ENCODE measurements around the gene TMEM245. TPM values are rescaled to one million over a fixed set of nuclear protein-coding genes. Genes with fewer than 3 reads are reported as not detected.

The TMEM245 gene
- polyA plus RNA-seq, 1 experiment, result 30.4 TPM

DNA sequence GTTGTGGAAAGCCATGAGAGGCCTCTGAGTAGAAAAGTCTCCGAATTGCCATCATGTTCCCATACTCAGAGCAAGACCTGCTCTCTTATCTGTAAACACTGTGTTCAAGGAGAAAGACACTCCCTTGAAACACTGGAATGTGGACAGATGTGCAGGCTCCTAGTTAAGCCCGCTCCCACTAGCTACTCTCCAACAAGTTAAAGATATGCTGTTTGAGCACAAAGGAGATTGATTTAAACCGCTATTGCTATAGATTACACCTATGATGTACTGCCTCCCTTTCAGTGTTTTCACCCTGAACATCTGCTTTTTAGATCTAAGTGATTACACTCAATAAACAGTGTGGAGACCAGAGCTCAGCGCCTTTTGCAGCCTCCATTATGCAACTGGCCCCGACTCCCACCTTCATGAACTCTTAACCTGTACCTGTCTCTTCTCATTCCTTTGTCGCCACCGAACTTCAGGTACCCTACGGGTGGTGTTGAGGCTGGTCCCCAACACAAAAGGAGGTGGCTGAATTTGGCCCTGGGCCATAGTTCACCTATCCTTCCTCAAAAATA is 47.5 kb downstream of the TMEM245 start:
- ChIA-PET POLR2A (interaction anchor here (0.6 kb wide), 1 partner anchor 100 kb away, joined by 6 read pairs; no protein-coding TSS in a partner anchor), CTCF (no interaction called here)
- Histone ChIP-seq H3K4me3 (ENCODE audit: low read depth, low read length) (no peak overlapping the region), H3K36me3 (ENCODE audit: control insufficient read depth, insufficient read depth, low read length) (peaks cover 4% of the 10 kb centered on the region), H3K27me3 (ENCODE audit: control insufficient read depth, insufficient read depth, low read length) (no peaks in the 10 kb centered on the region)
- DNase-seq (ENCODE audit: low read depth), result no peak
- TF ChIP-seq, protein P1, sequence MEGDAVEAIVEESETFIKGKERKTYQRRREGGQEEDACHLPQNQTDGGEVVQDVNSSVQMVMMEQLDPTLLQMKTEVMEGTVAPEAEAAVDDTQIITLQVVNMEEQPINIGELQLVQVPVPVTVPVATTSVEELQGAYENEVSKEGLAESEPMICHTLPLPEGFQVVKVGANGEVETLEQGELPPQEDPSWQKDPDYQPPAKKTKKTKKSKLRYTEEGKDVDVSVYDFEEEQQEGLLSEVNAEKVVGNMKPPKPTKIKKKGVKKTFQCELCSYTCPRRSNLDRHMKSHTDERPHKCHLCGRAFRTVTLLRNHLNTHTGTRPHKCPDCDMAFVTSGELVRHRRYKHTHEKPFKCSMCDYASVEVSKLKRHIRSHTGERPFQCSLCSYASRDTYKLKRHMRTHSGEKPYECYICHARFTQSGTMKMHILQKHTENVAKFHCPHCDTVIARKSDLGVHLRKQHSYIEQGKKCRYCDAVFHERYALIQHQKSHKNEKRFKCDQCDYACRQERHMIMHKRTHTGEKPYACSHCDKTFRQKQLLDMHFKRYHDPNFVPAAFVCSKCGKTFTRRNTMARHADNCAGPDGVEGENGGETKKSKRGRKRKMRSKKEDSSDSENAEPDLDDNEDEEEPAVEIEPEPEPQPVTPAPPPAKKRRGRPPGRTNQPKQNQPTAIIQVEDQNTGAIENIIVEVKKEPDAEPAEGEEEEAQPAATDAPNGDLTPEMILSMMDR (IDR thresholded peaks at IDR 0.05; ENCODE audit: insufficient read depth, low read depth, low read length), result no peak

DNA sequence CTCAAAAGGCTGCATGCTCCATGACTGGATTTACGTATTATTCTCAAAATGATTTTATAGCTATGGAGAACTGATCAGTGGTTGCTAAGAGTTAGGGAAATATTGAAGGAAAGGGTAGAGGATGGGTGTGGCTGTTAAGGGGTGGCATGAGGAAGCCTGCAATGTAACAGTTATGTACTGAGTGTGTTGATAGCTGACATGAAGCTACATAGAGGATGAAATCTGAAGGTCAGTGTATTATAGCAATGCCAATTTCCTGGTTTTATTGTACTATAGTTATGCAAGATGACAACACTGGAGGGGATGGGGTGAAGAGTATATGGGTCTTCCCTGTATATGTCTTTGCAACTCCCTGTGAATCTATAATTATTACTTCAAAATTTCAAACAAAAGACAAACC is 51.0 kb downstream of the TMEM245 start:
- ChIA-PET POLR2A (no interaction called here), CTCF (interaction anchor here (0.7 to 0.8 kb wide), 2 partner anchors 41 to 253 kb away, joined by 3 read pairs; no protein-coding TSS in a partner anchor)
- Histone ChIP-seq H3K27me3 (ENCODE audit: control insufficient read depth, insufficient read depth, low read length) (no peaks in the 10 kb centered on the region), H3K4me3 (ENCODE audit: low read depth, low read length) (no peak overlapping the region), H3K36me3 (ENCODE audit: control insufficient read depth, insufficient read depth, low read length) (peaks cover 6% of the 10 kb centered on the region)
- TF ChIP-seq, protein P1 (IDR thresholded peaks at IDR 0.05; ENCODE audit: insufficient read depth, low read depth, low read length), result no peak
- no peak for DNase-seq (ENCODE audit: low read depth)

DNA sequence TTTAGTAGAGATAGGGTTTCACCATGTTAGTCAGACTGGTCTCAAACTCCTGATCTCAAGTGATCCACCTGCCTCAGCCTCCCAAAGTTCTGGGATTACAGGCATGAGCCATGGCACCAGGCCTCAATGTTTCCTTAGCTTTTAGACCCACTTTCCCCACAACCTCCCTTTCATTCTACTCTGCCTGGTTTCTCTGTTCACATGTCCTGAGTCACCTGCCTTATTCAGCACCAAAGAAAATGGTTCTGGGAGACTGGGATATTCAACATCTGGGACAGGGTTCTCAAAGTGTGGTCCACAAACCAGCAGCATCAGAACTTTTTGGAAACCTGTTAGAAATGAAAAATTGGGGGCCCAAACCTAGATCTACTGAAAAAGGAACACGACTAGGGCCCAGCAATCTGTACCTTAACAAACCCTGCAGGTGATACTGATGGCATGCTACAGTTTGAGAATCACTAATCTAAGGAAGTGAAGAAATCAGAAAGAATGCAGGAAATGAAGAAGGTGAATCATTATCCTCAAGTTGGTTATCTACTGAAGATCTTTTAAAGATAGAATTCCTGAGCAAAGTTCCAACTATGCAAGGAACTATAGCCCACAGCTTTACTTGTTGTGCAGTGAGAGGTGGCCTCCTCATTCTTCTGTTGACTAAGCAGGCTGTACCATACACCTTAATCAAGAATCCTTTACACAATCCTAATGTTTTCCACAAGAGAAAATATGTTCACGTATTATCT is 54.6 kb downstream of the TMEM245 start:
- H3K27me3 ChIP-seq (ENCODE audit: control insufficient read depth, insufficient read depth, low read length), result no peaks in the 10 kb centered on the region
- CTCF ChIA-PET, result no interaction called here
- TF ChIP-seq, protein P1 (IDR thresholded peaks at IDR 0.05; ENCODE audit: insufficient read depth, low read depth, low read length), result no peak
- H3K4me3 ChIP-seq (ENCODE audit: low read depth, low read length), result no peak overlapping the region
- POLR2A ChIA-PET, result interaction anchor here (0.5 kb wide), 1 partner anchor 12 kb away, joined by 3 read pairs; no protein-coding TSS in a partner anchor
- H3K36me3 ChIP-seq (ENCODE audit: control insufficient read depth, insufficient read depth, low read length), result peaks cover 5% of the 10 kb centered on the region
- peak; percentile 13 for DNase-seq (ENCODE audit: low read depth)

DNA sequence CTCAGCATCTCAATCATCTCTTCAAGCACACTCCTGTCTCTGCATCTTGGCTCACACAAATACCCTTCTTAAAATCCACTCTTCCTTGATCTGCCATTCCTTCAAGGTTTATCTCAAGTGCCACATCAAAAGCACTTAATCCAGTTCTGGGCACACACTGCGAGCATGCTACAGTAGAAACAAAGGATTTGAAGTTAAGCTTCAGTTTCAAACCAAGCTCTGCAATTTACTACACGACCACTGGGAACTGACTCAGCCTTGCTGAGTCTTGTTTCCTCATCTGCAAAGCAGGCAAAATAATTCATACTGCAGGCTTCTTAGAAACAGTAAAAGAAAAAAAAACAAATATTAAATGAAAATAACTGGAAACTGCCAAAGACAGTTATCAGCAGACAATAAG is 56.0 kb downstream of the TMEM245 start:
- POLR2A ChIA-PET, result no interaction called here
- DNase-seq (ENCODE audit: low read depth), result no peak

DNA sequence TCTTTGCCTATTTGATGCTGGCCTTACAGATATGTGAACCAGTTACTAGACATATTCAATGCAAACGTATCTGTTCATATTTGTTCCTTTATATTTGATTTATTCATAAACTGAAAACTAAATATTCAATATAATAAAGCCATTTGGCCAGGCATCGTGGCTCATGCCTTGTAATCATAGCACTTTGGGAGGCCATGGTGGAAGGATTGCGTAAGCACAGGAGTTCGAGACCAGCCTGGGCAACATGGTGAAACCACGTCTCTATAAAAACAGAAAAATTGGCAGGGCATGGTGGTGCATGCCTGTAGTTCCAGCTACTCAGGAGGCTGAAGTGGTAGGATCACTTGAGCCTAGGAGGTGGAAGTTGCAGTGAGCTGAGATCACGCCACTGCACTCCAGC is 57.2 kb downstream of the TMEM245 start:
- Histone ChIP-seq H3K36me3 (ENCODE audit: control insufficient read depth, insufficient read depth, low read length) (peaks cover 7% of the 10 kb centered on the region), H3K4me3 (ENCODE audit: low read depth, low read length) (no peak overlapping the region), H3K27me3 (ENCODE audit: control insufficient read depth, insufficient read depth, low read length) (no peaks in the 10 kb centered on the region)
- POLR2A ChIA-PET, result no interaction called here
- no peak for DNase-seq (ENCODE audit: low read depth)
- CTCF ChIA-PET, result no interaction called here
- TF ChIP-seq, protein P1 (IDR thresholded peaks at IDR 0.05; ENCODE audit: insufficient read depth, low read depth, low read length), result no peak

More for the DNA sequence above, 56.0 kb downstream of the TMEM245 start:
- Histone ChIP-seq H3K36me3 (ENCODE audit: control insufficient read depth, insufficient read depth, low read length) (peaks cover 6% of the 10 kb centered on the region), H3K27me3 (ENCODE audit: control insufficient read depth, insufficient read depth, low read length) (no peaks in the 10 kb centered on the region), H3K4me3 (ENCODE audit: low read depth, low read length) (no peak overlapping the region)
- CTCF ChIA-PET, result no interaction called here
- TF ChIP-seq, protein P1 (IDR thresholded peaks at IDR 0.05; ENCODE audit: insufficient read depth, low read depth, low read length), result 0 out of 2 replicates have a peak, but pooled peaks have one; percentile 14
